Measurements from ENCODE around the gene PARD3B. TPM values are rescaled to one million over a fixed set of nuclear protein-coding genes. Genes with fewer than 3 reads are reported as not detected.

PARD3B gene
- total RNA-seq, 1 experiment from 2014 or later = 7.6 TPM

DNA sequence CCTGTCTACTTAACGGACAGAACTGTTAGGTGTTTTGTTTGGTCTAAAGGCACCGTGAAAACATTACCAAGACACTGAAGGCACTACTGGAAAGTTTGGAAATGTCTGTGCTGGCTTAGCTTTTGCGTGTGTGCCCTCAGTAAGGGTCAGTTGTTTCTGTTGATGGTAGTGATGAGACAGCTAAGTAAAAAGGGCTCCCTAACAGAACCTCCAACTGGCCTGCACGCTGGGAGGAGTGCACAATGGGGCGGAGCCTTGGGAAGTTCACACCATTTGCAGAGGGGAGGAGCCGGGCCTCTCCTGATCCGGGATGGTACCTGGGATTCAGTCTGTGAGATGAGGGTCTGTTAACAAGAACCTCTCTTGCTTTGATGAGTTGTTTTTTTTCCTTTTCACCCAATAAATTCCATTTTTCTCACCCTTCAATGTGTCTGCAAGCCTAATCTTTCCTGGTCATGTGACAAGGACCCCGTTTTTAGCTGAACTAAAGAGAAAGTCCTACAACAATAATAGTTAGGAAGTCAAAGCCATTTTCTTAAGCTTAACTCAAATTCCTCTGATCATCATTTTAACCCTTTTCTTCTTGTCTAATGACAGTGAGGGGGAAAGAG is 368.7 kb downstream of the PARD3B start:
- Histone ChIP-seq H3K9me3 (ENCODE audit: low read depth, low read length, poor library complexity, severe bottlenecking) (no peaks in the 10 kb centered on the region), H3K4me1 (ENCODE audit: insufficient read depth, low read length, poor library complexity, severe bottlenecking) (no peaks in the 10 kb centered on the region), H3K4me3 (ENCODE audit: low read depth, low read length, poor library complexity, severe bottlenecking) (no peak overlapping the region), H3K27me3 (replicated peaks; ENCODE audit: insufficient read depth, low read depth, low read length, poor library complexity) (no peaks in the 10 kb centered on the region), H3K36me3 (ENCODE audit: insufficient read depth, low read length, poor library complexity, severe bottlenecking) (no peaks in the 10 kb centered on the region), H3K27ac (ENCODE audit: low read depth, low read length, poor library complexity, severe bottlenecking) (no peak overlapping the region)
- BruUV-seq (replicated peaks) = no TSS peak
- no peak for TF ChIP-seq EZH2 (IDR thresholded peaks at IDR 0.05; ENCODE audit: borderline replicate concordance, low read depth, low read length, poor library complexity, severe bottlenecking)
- TF ChIP-seq, protein P1, sequence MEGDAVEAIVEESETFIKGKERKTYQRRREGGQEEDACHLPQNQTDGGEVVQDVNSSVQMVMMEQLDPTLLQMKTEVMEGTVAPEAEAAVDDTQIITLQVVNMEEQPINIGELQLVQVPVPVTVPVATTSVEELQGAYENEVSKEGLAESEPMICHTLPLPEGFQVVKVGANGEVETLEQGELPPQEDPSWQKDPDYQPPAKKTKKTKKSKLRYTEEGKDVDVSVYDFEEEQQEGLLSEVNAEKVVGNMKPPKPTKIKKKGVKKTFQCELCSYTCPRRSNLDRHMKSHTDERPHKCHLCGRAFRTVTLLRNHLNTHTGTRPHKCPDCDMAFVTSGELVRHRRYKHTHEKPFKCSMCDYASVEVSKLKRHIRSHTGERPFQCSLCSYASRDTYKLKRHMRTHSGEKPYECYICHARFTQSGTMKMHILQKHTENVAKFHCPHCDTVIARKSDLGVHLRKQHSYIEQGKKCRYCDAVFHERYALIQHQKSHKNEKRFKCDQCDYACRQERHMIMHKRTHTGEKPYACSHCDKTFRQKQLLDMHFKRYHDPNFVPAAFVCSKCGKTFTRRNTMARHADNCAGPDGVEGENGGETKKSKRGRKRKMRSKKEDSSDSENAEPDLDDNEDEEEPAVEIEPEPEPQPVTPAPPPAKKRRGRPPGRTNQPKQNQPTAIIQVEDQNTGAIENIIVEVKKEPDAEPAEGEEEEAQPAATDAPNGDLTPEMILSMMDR (conservative IDR thresholded peaks at IDR 0.05; ENCODE audit: low read depth, low read length) = no peak
- intact Hi-C loops (cut with micrococcal nuclease; ENCODE audit: unreplicated experiment) = no loop called here
- ChIA-PET POLR2A (ENCODE audit: low non-redundant PET) (no interaction called here), CTCF (no interaction called here)
- no peak for DNase-seq (ENCODE audit: low spot score)

DNA sequence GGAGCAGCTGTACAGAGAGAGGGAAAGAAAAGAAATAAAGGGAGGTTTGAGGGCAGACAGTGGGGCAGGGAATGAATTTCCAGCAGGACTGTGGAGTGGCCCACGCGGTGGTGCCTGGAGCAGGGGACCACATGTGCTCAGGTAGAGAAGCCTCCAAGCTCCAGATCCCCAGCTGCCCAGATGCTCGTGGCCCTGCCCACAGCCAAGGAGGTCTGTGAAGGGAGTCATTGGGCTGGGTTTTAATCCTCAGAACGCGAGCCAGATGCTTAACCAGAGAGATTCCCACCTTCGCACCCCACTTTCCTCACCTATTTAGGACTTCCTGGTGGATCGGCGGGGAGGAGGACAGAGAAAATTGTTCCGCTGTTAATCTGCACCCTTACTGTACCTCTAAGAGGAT is 369.4 kb downstream of the PARD3B start:
- BruUV-seq (replicated peaks) = no TSS peak
- CTCF ChIA-PET = no interaction called here
- POLR2A ChIA-PET (ENCODE audit: low non-redundant PET) = no interaction called here
- intact Hi-C loops (cut with micrococcal nuclease; ENCODE audit: unreplicated experiment) = no loop called here
- DNase-seq (ENCODE audit: low spot score) = no peak
- no peaks in the 10 kb centered on the region for H3K27me3 ChIP-seq (replicated peaks; ENCODE audit: insufficient read depth, low read depth, low read length, poor library complexity)
- H3K4me3 ChIP-seq (ENCODE audit: low read depth, low read length, poor library complexity, severe bottlenecking) = no peak overlapping the region
- no peak overlapping the region for H3K27ac ChIP-seq (ENCODE audit: low read depth, low read length, poor library complexity, severe bottlenecking)
- H3K36me3 ChIP-seq (ENCODE audit: insufficient read depth, low read length, poor library complexity, severe bottlenecking) = no peaks in the 10 kb centered on the region
- TF ChIP-seq, protein P1 (conservative IDR thresholded peaks at IDR 0.05; ENCODE audit: low read depth, low read length) = no peak
- no peak for TF ChIP-seq EZH2 (IDR thresholded peaks at IDR 0.05; ENCODE audit: borderline replicate concordance, low read depth, low read length, poor library complexity, severe bottlenecking)
- H3K9me3 ChIP-seq (ENCODE audit: low read depth, low read length, poor library complexity, severe bottlenecking) = no peaks in the 10 kb centered on the region
- no peaks in the 10 kb centered on the region for H3K4me1 ChIP-seq (ENCODE audit: insufficient read depth, low read length, poor library complexity, severe bottlenecking)

DNA sequence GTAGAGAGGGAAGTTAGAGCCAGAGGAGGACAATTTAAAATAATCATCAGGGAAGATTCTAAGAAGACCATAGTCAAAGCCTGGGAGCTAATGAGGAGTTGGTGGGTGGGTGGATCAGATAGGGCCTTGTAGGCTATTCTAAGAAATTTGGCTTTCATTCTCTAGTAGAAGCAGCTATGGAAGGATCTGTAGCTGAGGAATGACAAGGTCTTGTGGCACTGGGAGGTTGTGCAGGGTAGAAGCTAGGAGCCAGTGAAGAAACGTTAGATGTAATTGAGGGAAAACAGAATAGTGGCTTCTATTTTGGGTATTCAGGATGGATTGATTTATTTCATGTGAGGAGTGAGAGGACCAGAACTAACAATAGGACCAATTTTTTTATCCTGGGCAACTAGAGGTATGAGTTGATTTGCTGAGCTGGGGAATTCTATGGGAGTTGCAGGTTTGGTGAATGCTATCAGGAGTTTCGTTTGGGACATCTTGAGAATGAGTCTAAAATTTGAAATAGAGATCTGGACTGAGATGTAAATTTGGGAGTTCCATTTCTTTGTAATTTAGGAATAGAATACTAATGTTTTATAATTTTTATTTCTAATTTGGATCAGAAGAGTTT is 371.9 kb downstream of the PARD3B start:
- TF ChIP-seq EZH2 (IDR thresholded peaks at IDR 0.05; ENCODE audit: borderline replicate concordance, low read depth, low read length, poor library complexity, severe bottlenecking) = no peak
- TF ChIP-seq, protein P1 (conservative IDR thresholded peaks at IDR 0.05; ENCODE audit: low read depth, low read length) = no peak

More for the DNA sequence above, 371.9 kb downstream of the PARD3B start:
- H3K27ac ChIP-seq (ENCODE audit: low read depth, low read length, poor library complexity, severe bottlenecking) = no peak overlapping the region
- H3K27me3 ChIP-seq (replicated peaks; ENCODE audit: insufficient read depth, low read depth, low read length, poor library complexity) = no peaks in the 10 kb centered on the region
- no peak for DNase-seq (ENCODE audit: low spot score)
- ChIA-PET CTCF (no interaction called here), POLR2A (ENCODE audit: low non-redundant PET) (no interaction called here)
- H3K36me3 ChIP-seq (ENCODE audit: insufficient read depth, low read length, poor library complexity, severe bottlenecking) = no peaks in the 10 kb centered on the region
- BruUV-seq (replicated peaks) = no TSS peak
- H3K4me3 ChIP-seq (ENCODE audit: low read depth, low read length, poor library complexity, severe bottlenecking) = no peak overlapping the region
- no peaks in the 10 kb centered on the region for H3K9me3 ChIP-seq (ENCODE audit: low read depth, low read length, poor library complexity, severe bottlenecking)
- H3K4me1 ChIP-seq (ENCODE audit: insufficient read depth, low read length, poor library complexity, severe bottlenecking) = no peaks in the 10 kb centered on the region
- intact Hi-C loops (cut with micrococcal nuclease; ENCODE audit: unreplicated experiment) = no loop called here

Data from A673 (cell line).